PC-3 (cell line): Measurements from ENCODE around the gene TCEA2.

Source experiments
- CTCF ChIP-seq: fragments of 300-600 bp; sonication (generic); conservative IDR thresholded peaks from 2 replicates; pipeline ENCODE4 v1.5.1; 2017; ENCODE audit warnings: antibody characterized with exemption, low read depth, mild to moderate bottlenecking, low read length
- EZH2 ChIP-seq: fragments of 300-600 bp; sonication (generic); IDR thresholded peaks from one replicate; pipeline ENCODE4 v1.6.1; 2017; ENCODE audit warnings: antibody characterized with exemption, mild to moderate bottlenecking, low read length; ENCODE audit not compliant: unreplicated experiment
- EZH2phosphoT487 ChIP-seq: fragments of 300-600 bp; sonication (generic); IDR thresholded peaks from 2 replicates; pipeline ENCODE4 v1.6.1; 2018; ENCODE audit warnings: mild to moderate bottlenecking, antibody characterized with exemption, low read length, borderline replicate concordance

GRCh38 chr20:64091770-64092169, 28.8 kb downstream of the TCEA2 start:
- TF ChIP-seq CTCF (no peak), EZH2 (no peak), EZH2phosphoT487 (no peak)
